GM12892 (cell line): ENCODE measurements around the gene UBR3.

Experiments
- POLR2A ChIP-seq: IDR thresholded peaks from 2 replicates; pipeline ENCODE4 v1.6.1; 2011; ENCODE audit warnings: low read depth, low read length, control low read depth
- POLR2AphosphoS5 ChIP-seq: IDR thresholded peaks from 2 replicates; pipeline ENCODE4 v1.6.1; 2011; ENCODE audit warnings: low read depth, low read length, control low read depth
- TAF1 ChIP-seq: IDR thresholded peaks from 2 replicates; pipeline ENCODE4 v1.6.1; 2011; ENCODE audit warnings: low read depth, mild to moderate bottlenecking, control low read depth, low read length, borderline replicate concordance

DNA sequence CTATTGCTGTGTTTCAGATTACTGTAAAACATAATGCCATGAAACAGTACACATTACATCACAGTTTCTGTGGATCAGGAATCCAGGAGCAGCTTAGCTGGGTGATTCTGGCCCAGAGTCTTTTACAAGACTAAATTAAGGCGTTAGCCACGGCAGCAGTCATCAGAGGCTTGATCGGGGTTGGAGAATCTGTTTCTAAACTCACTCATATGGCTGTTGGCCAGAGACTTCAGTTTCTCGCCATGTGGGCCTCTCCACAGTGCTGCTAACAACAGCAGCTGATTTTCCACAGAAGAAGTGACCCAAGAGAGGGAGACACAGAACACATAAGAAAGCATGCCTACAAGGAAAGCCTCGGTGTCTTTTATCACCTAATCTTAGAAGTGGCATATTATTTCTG lies 261.5 kb downstream of the UBR3 start:
- TF ChIP-seq POLR2A (no peak), POLR2AphosphoS5 (no peak), TAF1 (no peak)
